GM12891 (cell line): ENCODE results near the gene STK24.

Experiments
- PAX5 ChIP-seq: IDR thresholded peaks from 2 replicates; pipeline ENCODE4 v1.6.1; 2011; ENCODE audit warnings: low read length, moderate library complexity, mild to moderate bottlenecking; ENCODE audit not compliant: insufficient read depth, severe bottlenecking
- POLR2A ChIP-seq: IDR thresholded peaks from 2 replicates; pipeline ENCODE4 v1.6.1; 2011; ENCODE audit warnings: low read depth, low read length, control low read depth
- POLR2AphosphoS5 ChIP-seq: IDR thresholded peaks from 2 replicates; pipeline ENCODE4 v1.6.1; 2011; ENCODE audit warnings: low read depth, low read length, control low read depth
- POU2F2 ChIP-seq: IDR thresholded peaks from 2 replicates; pipeline ENCODE4 v1.6.1; 2011; ENCODE audit warnings: low read depth, mild to moderate bottlenecking, control low read depth, low read length, moderate library complexity
- SPI1 ChIP-seq: IDR thresholded peaks from 2 replicates; pipeline ENCODE4 v1.6.1; 2011; ENCODE audit warnings: low read depth, low read length, control low read depth
- TAF1 ChIP-seq: IDR thresholded peaks from 2 replicates; pipeline ENCODE4 v1.6.1; 2011; ENCODE audit warnings: low read depth, low read length, control low read depth

- TF ChIP-seq POLR2A = no peak
- no peak for TF ChIP-seq POLR2AphosphoS5
- no peak for TF ChIP-seq TAF1
- no peak for TF ChIP-seq POU2F2
- TF ChIP-seq SPI1 = no peak
- TF ChIP-seq PAX5 = no peak
These were observed 142.8 kb downstream of the STK24 start for GRCh38 chr13:98434060-98434459.
